PC-3 (cell line): Measurements from ENCODE around the gene CALML4. TPM values are rescaled to one million over a fixed set of nuclear protein-coding genes. Genes with fewer than 3 reads are reported as not detected.

Experiments used
- ATAC-seq: fragments of 200-7000 bp; cut with Tn5 transposase; 2 replicates; pipeline ENCODE4 v1.9.1; 2020; ENCODE audit warnings: mild to moderate bottlenecking, moderate library complexity
- BruUV-seq: library from RNA; stranded (reverse); fragments of 400-500 nt; replicated peaks from 2 replicates; lab custom pipeline; 2021; lab: Mats Ljungman, UMichigan
- CTCF ChIA-PET: fragments of 300-600 bp; sonication (Branson Sonifier 250); formaldehyde crosslinking; loops from one replicate; lab custom pipeline; 2022; ENCODE audit warnings: antibody characterized with exemption; lab: Charles Lee
- POLR2A ChIA-PET: fragments of 300-600 bp; sonication (Branson Sonifier 250); formaldehyde crosslinking; loops from one replicate; lab custom pipeline; 2022; ENCODE audit warnings: antibody characterized with exemption; ENCODE audit not compliant: unreplicated experiment; lab: Charles Lee
- DNase-seq: peaks from one replicate; pipeline ENCODE4 v3.0.0-alpha.2; 2015
- H2AFZ ChIP-seq: fragments of 300-600 bp; sonication (generic); 2 replicates; pipeline ENCODE4 v1.6.0; 2016; ENCODE audit warnings: antibody characterized with exemption, low read length
- H3F3A ChIP-seq: fragments of 300-600 bp; sonication (generic); one replicate; pipeline ENCODE4 v1.6.0; 2017; ENCODE audit warnings: antibody characterized with exemption, low read length, control low read depth, mild to moderate bottlenecking; ENCODE audit not compliant: unreplicated experiment
- H3K27ac ChIP-seq: fragments of 300-600 bp; sonication (generic); 2 replicates; pipeline ENCODE4 v1.5.1; 2016; ENCODE audit warnings: mild to moderate bottlenecking, low read length
- H3K27me3 ChIP-seq: fragments of 300-600 bp; sonication (generic); 2 replicates; pipeline ENCODE4 v1.6.1; 2016; ENCODE audit warnings: low read length, mixed read lengths
- H3K36me3 ChIP-seq: fragments of 300-600 bp; sonication (generic); 2 replicates; pipeline ENCODE4 v1.6.1; 2016; ENCODE audit warnings: low read depth, mixed run types, low read length, mixed read lengths
- H3K4me1 ChIP-seq: fragments of 300-600 bp; sonication (generic); 2 replicates; pipeline ENCODE4 v1.5.1; 2016; ENCODE audit warnings: low read length; ENCODE audit not compliant: insufficient read depth
- H3K4me2 ChIP-seq: fragments of 300-600 bp; sonication (generic); 2 replicates; pipeline ENCODE4 v1.6.0; 2016; ENCODE audit warnings: low read length
- H3K4me3 ChIP-seq: fragments of 300-600 bp; sonication (generic); 2 replicates; pipeline ENCODE4 v1.5.1; 2016; ENCODE audit warnings: mild to moderate bottlenecking, low read length, mixed read lengths
- H3K79me2 ChIP-seq: fragments of 300-600 bp; sonication (generic); 2 replicates; pipeline ENCODE4 v1.6.1; 2017; ENCODE audit warnings: low read length, mixed read lengths
- H3K9ac ChIP-seq: fragments of 300-600 bp; sonication (generic); 2 replicates; pipeline ENCODE4 v1.6.0; 2016; ENCODE audit warnings: mild to moderate bottlenecking, low read length
- H3K9me2 ChIP-seq: fragments of 300-600 bp; sonication (generic); replicated peaks from 2 replicates; pipeline ENCODE4 v1.6.1; 2016; ENCODE audit warnings: mixed run types, low read length, mixed read lengths
- H3K9me3 ChIP-seq: fragments of 300-600 bp; sonication (generic); 2 replicates; pipeline ENCODE4 v1.6.1; 2016; ENCODE audit warnings: low read length, mixed read lengths
- H4K20me1 ChIP-seq: fragments of 300-600 bp; sonication (generic); 2 replicates; pipeline ENCODE4 v1.6.1; 2016; ENCODE audit warnings: low read length, mixed read lengths
- EZH2 ChIP-seq: fragments of 300-600 bp; sonication (generic); IDR thresholded peaks from one replicate; pipeline ENCODE4 v1.6.1; 2017; ENCODE audit warnings: antibody characterized with exemption, mild to moderate bottlenecking, low read length; ENCODE audit not compliant: unreplicated experiment
- EZH2phosphoT487 ChIP-seq: fragments of 300-600 bp; sonication (generic); IDR thresholded peaks from 2 replicates; pipeline ENCODE4 v1.6.1; 2018; ENCODE audit warnings: mild to moderate bottlenecking, antibody characterized with exemption, low read length, borderline replicate concordance
- intact Hi-C: fragments of 100-400 bp; cut with micrococcal nuclease; formaldehyde crosslinking; loops from 2 replicates; pipeline ENCODE4 v1.9.0; 2023
- total RNA-seq: library from RNA; depleted of rRNA; stranded (reverse); fragments of >200 nt; gene quantifications from 2 replicates; pipeline ENCODE4 v1.2.3, GENCODE V29; 2014
- TF ChIP-seq, protein P1 (sequence below): fragments of 300-600 bp; sonication (generic); conservative IDR thresholded peaks from 2 replicates; pipeline ENCODE4 v1.5.1; 2017; ENCODE audit warnings: antibody characterized with exemption, low read depth, mild to moderate bottlenecking, low read length

The CALML4 gene
- total RNA-seq, 1 experiment from 2014 or later = 4.8 TPM

DNA sequence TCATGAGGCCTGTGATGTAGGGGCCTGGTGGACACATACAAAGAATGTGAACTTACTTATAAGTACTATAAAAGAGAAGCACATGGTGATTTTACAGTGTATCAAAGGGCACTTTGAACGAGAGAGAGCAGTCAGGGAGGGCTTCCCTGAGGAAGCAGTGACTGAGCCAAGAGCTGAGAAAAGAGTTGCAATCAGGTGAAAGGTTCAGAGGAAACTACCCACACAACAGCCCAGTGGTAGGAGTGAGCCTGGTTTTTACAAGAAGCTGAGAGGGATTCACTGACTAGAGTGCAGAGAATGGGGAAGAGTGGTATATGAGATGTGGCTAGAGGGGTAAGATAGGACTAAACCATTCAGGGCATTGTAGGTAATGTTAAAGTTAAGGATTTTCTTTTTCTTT is 57.1 kb downstream of the CALML4 start:
- Histone ChIP-seq H3K79me2 (no peaks in the 10 kb centered on the region), H3K9me2 (no peaks in the 10 kb centered on the region), H3K4me1 (peaks cover 10% of the 10 kb centered on the region), H3K36me3 (peaks cover 7% of the 10 kb centered on the region; the same call in 1 of the 2 replicates), H3F3A (no peaks in the 10 kb centered on the region), H4K20me1 (no peaks in the 10 kb centered on the region), H2AFZ (no peak overlapping the region), H3K27ac (no peak overlapping the region), H3K9me3 (no peaks in the 10 kb centered on the region), H3K27me3 (no peaks in the 10 kb centered on the region), H3K4me2 (no peak overlapping the region), H3K9ac (no peak overlapping the region), H3K4me3 (no peak overlapping the region)
- ChIA-PET POLR2A (no interaction called here), CTCF (no interaction called here)
- ATAC-seq (no peak), DNase-seq (no peak)
- BruUV-seq = no TSS peak
- intact Hi-C loops = no loop called here
- TF ChIP-seq EZH2phosphoT487 (no peak), EZH2 (no peak)
- TF ChIP-seq, protein P1, sequence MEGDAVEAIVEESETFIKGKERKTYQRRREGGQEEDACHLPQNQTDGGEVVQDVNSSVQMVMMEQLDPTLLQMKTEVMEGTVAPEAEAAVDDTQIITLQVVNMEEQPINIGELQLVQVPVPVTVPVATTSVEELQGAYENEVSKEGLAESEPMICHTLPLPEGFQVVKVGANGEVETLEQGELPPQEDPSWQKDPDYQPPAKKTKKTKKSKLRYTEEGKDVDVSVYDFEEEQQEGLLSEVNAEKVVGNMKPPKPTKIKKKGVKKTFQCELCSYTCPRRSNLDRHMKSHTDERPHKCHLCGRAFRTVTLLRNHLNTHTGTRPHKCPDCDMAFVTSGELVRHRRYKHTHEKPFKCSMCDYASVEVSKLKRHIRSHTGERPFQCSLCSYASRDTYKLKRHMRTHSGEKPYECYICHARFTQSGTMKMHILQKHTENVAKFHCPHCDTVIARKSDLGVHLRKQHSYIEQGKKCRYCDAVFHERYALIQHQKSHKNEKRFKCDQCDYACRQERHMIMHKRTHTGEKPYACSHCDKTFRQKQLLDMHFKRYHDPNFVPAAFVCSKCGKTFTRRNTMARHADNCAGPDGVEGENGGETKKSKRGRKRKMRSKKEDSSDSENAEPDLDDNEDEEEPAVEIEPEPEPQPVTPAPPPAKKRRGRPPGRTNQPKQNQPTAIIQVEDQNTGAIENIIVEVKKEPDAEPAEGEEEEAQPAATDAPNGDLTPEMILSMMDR = no peak

DNA sequence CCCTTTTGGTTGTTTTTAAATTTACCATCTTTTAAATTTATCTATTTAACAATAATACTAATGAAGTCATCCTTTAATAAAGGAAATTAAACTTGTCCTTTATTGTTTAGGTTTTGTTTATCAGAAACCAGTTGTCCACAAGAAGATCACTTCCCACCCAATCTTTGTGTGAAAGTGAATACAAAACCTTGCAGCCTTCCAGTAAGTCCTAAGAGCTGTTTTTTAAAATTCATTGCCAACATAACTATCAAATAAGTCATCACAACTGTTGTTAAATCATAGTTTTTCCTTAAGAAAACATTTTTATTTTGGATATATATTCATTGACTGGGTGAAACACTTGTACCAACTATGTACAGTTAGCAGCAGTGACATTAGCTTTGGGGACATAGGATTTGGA is 59.4 kb downstream of the CALML4 start:
- H2AFZ ChIP-seq = no peak overlapping the region
- POLR2A ChIA-PET = interaction anchor here (0.6 kb wide), 1 partner anchor 150 kb away, joined by 7 read pairs; no protein-coding TSS in a partner anchor

DNA sequence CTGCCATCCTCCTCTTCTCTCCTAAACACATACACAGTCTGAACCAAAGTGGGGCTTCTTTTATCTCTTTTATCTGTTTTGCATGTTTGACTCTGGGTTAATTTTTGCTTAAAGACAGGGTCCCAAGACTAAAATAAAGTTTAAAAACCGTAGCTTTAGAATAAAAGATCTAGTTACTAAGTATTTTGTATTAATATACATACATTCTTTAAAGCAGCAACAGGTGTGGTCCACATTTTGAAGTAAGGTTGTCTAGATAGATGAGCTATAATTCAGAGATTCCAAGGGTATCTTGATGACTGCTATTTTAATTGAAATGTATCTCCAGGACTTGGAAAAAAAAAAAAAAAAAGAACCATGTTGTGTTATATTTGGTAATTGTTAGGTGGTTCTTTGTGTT is 61.3 kb downstream of the CALML4 start:
- no peak for DNase-seq
- Histone ChIP-seq H4K20me1 (no peaks in the 10 kb centered on the region), H3K36me3 (peaks cover 7% of the 10 kb centered on the region; the same call in 1 of the 2 replicates), H3K79me2 (peaks cover 25% of the 10 kb centered on the region), H2AFZ (no peak overlapping the region), H3K27me3 (no peaks in the 10 kb centered on the region), H3K4me3 (no peak overlapping the region), H3K9me2 (no peaks in the 10 kb centered on the region), H3K9me3 (no peaks in the 10 kb centered on the region), H3K4me1 (peaks cover 16% of the 10 kb centered on the region), H3F3A (peaks cover 3% of the 10 kb centered on the region), H3K27ac (no peak overlapping the region), H3K4me2 (no peak overlapping the region), H3K9ac (no peak overlapping the region)
- TF ChIP-seq EZH2phosphoT487 (no peak), EZH2 (no peak)
- TF ChIP-seq, protein P1 = no peak
- no peak for ATAC-seq
- ChIA-PET CTCF (no interaction called here), POLR2A (no interaction called here)
- intact Hi-C loops = no loop called here
- no TSS peak for BruUV-seq

More for the DNA sequence above, 59.4 kb downstream of the CALML4 start:
- CTCF ChIA-PET = interaction anchor here (1.1 kb wide), 1 partner anchor 10 kb away, joined by 3 read pairs; no protein-coding TSS in a partner anchor
- Histone ChIP-seq H3F3A (no peaks in the 10 kb centered on the region), H4K20me1 (no peaks in the 10 kb centered on the region), H3K4me1 (peaks cover 10% of the 10 kb centered on the region), H3K4me2 (no peak overlapping the region), H3K4me3 (no peak overlapping the region), H3K27me3 (no peaks in the 10 kb centered on the region), H3K79me2 (peaks cover 14% of the 10 kb centered on the region), H3K27ac (no peak overlapping the region), H3K9me3 (no peaks in the 10 kb centered on the region), H3K36me3 (peaks cover 7% of the 10 kb centered on the region; the same call in 1 of the 2 replicates), H3K9me2 (no peaks in the 10 kb centered on the region), H3K9ac (no peak overlapping the region)
- TF ChIP-seq EZH2 = no peak
- TF ChIP-seq, protein P1 = no peak
- TF ChIP-seq EZH2phosphoT487 = no peak
- intact Hi-C loops = no loop called here
- DNase-seq (no peak), ATAC-seq (no peak)
- no TSS peak for BruUV-seq
